ENCODE results near the gene SPATS2L. TPM values are rescaled to one million over a fixed set of nuclear protein-coding genes. Genes with fewer than 3 reads are reported as not detected.

SPATS2L gene
- total RNA-seq, 1 experiment from 2014 or later, result 112 TPM

DNA sequence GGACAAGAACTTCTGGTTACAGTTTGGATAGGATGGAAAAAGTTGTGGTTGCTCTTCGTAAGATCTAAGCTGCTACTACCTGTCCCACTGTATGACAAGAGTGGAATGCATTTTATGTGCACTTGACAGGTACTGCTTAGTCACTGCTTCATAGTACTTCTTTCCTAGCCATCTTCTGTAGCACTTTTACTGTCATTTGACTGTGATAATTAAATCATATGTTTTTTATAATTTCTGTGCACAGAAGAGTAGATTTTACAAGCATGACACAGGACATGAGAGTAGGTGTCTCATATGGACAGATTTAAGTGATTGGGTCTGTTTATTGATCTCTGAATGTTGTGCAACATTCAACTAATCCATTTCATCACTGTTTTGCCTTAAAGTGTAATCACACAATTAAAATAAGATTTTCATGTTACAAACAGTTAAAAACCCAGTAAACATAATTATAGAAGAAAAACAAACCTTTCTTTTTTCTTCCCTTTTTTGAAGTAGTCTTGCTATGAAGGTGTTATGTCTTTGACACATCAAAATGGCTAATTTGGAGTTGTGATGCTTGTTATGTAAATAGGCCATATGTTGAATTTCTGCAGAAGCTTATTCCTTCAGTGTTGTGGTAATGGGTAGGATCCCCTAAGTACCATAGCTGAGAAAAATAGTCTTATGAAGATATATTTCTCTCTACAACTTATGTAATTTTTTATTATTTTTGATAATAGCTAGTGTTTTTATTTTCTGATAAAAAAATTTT lies 3.0 kb downstream of the SPATS2L start (continued):
- TF ChIP-seq CDX4 (CRISPR knock-in tag; IDR thresholded peaks at IDR 0.05; ENCODE audit: borderline replicate concordance) (no peak), CREB1 (CRISPR knock-in tag; IDR thresholded peaks at IDR 0.05) (no peak), ETV6 (CRISPR knock-in tag; IDR thresholded peaks at IDR 0.05) (no peak), NR2C2 (CRISPR knock-in tag; IDR thresholded peaks at IDR 0.05) (no peak), STAT6 (CRISPR knock-in tag; conservative IDR thresholded peaks at IDR 0.05; ENCODE audit: low read depth) (no peak), OVOL2 (CRISPR knock-in tag; IDR thresholded peaks at IDR 0.05; ENCODE audit: borderline replicate concordance) (no peak), ZNF416 (CRISPR knock-in tag; IDR thresholded peaks at IDR 0.05) (no peak), KAT7 (CRISPR knock-in tag; IDR thresholded peaks at IDR 0.05; ENCODE audit: borderline replicate concordance) (no peak)
- TF ChIP-seq, protein P1, sequence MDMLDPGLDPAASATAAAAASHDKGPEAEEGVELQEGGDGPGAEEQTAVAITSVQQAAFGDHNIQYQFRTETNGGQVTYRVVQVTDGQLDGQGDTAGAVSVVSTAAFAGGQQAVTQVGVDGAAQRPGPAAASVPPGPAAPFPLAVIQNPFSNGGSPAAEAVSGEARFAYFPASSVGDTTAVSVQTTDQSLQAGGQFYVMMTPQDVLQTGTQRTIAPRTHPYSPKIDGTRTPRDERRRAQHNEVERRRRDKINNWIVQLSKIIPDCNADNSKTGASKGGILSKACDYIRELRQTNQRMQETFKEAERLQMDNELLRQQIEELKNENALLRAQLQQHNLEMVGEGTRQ (CRISPR knock-in tag; IDR thresholded peaks at IDR 0.05), result no peak
- TF ChIP-seq, protein P2, sequence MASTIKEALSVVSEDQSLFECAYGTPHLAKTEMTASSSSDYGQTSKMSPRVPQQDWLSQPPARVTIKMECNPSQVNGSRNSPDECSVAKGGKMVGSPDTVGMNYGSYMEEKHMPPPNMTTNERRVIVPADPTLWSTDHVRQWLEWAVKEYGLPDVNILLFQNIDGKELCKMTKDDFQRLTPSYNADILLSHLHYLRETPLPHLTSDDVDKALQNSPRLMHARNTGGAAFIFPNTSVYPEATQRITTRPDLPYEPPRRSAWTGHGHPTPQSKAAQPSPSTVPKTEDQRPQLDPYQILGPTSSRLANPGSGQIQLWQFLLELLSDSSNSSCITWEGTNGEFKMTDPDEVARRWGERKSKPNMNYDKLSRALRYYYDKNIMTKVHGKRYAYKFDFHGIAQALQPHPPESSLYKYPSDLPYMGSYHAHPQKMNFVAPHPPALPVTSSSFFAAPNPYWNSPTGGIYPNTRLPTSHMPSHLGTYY (CRISPR knock-in tag; IDR thresholded peaks at IDR 0.05), result no peak

GRCh38 chr2:200310545-200310971 lies 4.1 kb downstream of the SPATS2L start:
- ATAC-seq, result no peak
- CTCF ChIA-PET, result interaction anchor here (1.1 to 1.2 kb wide), 2 partner anchors 14 to 111 kb away, joined by 3 read pairs; no protein-coding TSS in a partner anchor
- peak overlapping the region; percentile 51 for H3K4me3 Mint-ChIP-seq
- TF ChIP-seq ELF4 (CRISPR knock-in tag; IDR thresholded peaks at IDR 0.05; ENCODE audit: low read depth) (no peak), ZNF232 (CRISPR knock-in tag; IDR thresholded peaks at IDR 0.05) (no peak), SMAD4 (CRISPR knock-in tag; IDR thresholded peaks at IDR 0.05) (no peak), CBFB (CRISPR knock-in tag; IDR thresholded peaks at IDR 0.05; ENCODE audit: low read depth) (no peak), TEAD4 (CRISPR knock-in tag; IDR thresholded peaks at IDR 0.05) (no peak), NR1H2 (CRISPR knock-in tag; IDR thresholded peaks at IDR 0.05) (no peak), NR2C2 (CRISPR knock-in tag; IDR thresholded peaks at IDR 0.05) (no peak), ATF1 (CRISPR knock-in tag; IDR thresholded peaks at IDR 0.05) (no peak), MAX (CRISPR knock-in tag; IDR thresholded peaks at IDR 0.05) (no peak)
- TF ChIP-seq, protein P1 (CRISPR knock-in tag; IDR thresholded peaks at IDR 0.05), result no peak
- TF ChIP-seq, protein P3, sequence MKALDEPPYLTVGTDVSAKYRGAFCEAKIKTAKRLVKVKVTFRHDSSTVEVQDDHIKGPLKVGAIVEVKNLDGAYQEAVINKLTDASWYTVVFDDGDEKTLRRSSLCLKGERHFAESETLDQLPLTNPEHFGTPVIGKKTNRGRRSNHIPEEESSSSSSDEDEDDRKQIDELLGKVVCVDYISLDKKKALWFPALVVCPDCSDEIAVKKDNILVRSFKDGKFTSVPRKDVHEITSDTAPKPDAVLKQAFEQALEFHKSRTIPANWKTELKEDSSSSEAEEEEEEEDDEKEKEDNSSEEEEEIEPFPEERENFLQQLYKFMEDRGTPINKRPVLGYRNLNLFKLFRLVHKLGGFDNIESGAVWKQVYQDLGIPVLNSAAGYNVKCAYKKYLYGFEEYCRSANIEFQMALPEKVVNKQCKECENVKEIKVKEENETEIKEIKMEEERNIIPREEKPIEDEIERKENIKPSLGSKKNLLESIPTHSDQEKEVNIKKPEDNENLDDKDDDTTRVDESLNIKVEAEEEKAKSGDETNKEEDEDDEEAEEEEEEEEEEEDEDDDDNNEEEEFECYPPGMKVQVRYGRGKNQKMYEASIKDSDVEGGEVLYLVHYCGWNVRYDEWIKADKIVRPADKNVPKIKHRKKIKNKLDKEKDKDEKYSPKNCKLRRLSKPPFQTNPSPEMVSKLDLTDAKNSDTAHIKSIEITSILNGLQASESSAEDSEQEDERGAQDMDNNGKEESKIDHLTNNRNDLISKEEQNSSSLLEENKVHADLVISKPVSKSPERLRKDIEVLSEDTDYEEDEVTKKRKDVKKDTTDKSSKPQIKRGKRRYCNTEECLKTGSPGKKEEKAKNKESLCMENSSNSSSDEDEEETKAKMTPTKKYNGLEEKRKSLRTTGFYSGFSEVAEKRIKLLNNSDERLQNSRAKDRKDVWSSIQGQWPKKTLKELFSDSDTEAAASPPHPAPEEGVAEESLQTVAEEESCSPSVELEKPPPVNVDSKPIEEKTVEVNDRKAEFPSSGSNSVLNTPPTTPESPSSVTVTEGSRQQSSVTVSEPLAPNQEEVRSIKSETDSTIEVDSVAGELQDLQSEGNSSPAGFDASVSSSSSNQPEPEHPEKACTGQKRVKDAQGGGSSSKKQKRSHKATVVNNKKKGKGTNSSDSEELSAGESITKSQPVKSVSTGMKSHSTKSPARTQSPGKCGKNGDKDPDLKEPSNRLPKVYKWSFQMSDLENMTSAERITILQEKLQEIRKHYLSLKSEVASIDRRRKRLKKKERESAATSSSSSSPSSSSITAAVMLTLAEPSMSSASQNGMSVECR (CRISPR knock-in tag; IDR thresholded peaks at IDR 0.05; ENCODE audit: borderline replicate concordance), result no peak
- TF ChIP-seq, protein P2 (CRISPR knock-in tag; IDR thresholded peaks at IDR 0.05), result no peak

More at GRCh38 chr2:200310545-200310971, 4.1 kb downstream of the SPATS2L start:
- Mint-ChIP-seq H3K4me1 (peaks cover 75% of the 10 kb centered on the region), H3K36me3 (peaks cover 2% of the 10 kb centered on the region; the same call in 1 of the 2 replicates), H3K9me3 (no peaks in the 10 kb centered on the region), H3K27me3 (ENCODE audit: low read depth) (no peaks in the 10 kb centered on the region; the same call in 1 of the 2 replicates), H3K27ac (peak overlapping the region; percentile 86)
- POLR2A ChIA-PET, result no interaction called here
- no peak for DNase-seq (ENCODE audit: low spot score)
